ENCODE data around the gene CLIC3.

Gene CLIC3

DNA sequence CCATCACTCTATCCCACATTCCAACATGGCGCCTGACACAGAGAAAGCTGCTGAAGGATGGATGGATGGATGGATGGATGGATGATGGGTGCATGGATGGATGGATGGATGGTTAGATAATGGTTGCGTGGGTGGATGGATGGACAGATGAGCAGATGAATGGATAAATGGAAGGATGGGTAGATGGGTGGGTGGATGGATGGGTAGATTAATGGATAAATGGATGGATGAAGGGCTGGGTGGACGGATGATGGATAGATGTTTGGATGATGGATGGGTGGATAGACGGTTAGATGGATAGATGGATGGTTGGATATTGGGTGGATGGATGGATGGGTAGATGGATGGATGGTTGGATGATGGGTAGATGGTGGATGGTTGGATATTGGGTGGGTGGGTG lies 39.8 kb downstream of the CLIC3 start:
- H3K9me3 ChIP-seq (ENCODE audit: insufficient read depth, low read length) = no peaks in the 10 kb centered on the region
- TF ChIP-seq EZH2phosphoT487 (IDR thresholded peaks at IDR 0.05; ENCODE audit: low read depth) = no peak
- TF ChIP-seq, protein P1, sequence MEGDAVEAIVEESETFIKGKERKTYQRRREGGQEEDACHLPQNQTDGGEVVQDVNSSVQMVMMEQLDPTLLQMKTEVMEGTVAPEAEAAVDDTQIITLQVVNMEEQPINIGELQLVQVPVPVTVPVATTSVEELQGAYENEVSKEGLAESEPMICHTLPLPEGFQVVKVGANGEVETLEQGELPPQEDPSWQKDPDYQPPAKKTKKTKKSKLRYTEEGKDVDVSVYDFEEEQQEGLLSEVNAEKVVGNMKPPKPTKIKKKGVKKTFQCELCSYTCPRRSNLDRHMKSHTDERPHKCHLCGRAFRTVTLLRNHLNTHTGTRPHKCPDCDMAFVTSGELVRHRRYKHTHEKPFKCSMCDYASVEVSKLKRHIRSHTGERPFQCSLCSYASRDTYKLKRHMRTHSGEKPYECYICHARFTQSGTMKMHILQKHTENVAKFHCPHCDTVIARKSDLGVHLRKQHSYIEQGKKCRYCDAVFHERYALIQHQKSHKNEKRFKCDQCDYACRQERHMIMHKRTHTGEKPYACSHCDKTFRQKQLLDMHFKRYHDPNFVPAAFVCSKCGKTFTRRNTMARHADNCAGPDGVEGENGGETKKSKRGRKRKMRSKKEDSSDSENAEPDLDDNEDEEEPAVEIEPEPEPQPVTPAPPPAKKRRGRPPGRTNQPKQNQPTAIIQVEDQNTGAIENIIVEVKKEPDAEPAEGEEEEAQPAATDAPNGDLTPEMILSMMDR (IDR thresholded peaks at IDR 0.05; ENCODE audit: low read depth, low read length) = no peak
- H3K27ac ChIP-seq (ENCODE audit: low read length) = no peak overlapping the region

GRCh38 chr9:136955943-136956335 lies 40.4 kb downstream of the CLIC3 start:
- Histone ChIP-seq H3K9me3 (ENCODE audit: insufficient read depth, low read length) (no peaks in the 10 kb centered on the region), H4K20me1 (ENCODE audit: insufficient read depth, low read length) (no peaks in the 10 kb centered on the region), H3K9ac (ENCODE audit: low read length) (no peak overlapping the region), H2AFZ (ENCODE audit: low read depth, low read length) (no peak overlapping the region), H3K4me3 (ENCODE audit: low read length) (no peak overlapping the region), H3K27me3 (ENCODE audit: low read depth, low read length) (no peaks in the 10 kb centered on the region; the same call in 1 of the 2 replicates), H3K27ac (ENCODE audit: low read length) (no peak overlapping the region), H3K36me3 (replicated peaks; ENCODE audit: low read depth, low read length) (no peaks in the 10 kb centered on the region), H3K79me2 (ENCODE audit: low read length) (no peaks in the 10 kb centered on the region), H3K4me1 (ENCODE audit: low read length) (no peaks in the 10 kb centered on the region), H3K4me2 (ENCODE audit: low read length) (no peak overlapping the region)
- TF ChIP-seq, protein P1 (IDR thresholded peaks at IDR 0.05; ENCODE audit: low read depth, low read length) = no peak
- TF ChIP-seq EZH2phosphoT487 (IDR thresholded peaks at IDR 0.05; ENCODE audit: low read depth) = no peak

More for the DNA sequence above, 39.8 kb downstream of the CLIC3 start:
- Histone ChIP-seq H3K9ac (ENCODE audit: low read length) (no peak overlapping the region), H3K4me3 (ENCODE audit: low read length) (no peak overlapping the region), H3K79me2 (ENCODE audit: low read length) (no peaks in the 10 kb centered on the region), H3K36me3 (replicated peaks; ENCODE audit: low read depth, low read length) (no peaks in the 10 kb centered on the region), H4K20me1 (ENCODE audit: insufficient read depth, low read length) (no peaks in the 10 kb centered on the region), H3K4me1 (ENCODE audit: low read length) (no peaks in the 10 kb centered on the region), H3K27me3 (ENCODE audit: low read depth, low read length) (no peaks in the 10 kb centered on the region; the same call in 1 of the 2 replicates), H3K4me2 (ENCODE audit: low read length) (no peak overlapping the region), H2AFZ (ENCODE audit: low read depth, low read length) (no peak overlapping the region)

- H3K4me2 ChIP-seq (ENCODE audit: low read length) = no peak overlapping the region
- no peak overlapping the region for H2AFZ ChIP-seq (ENCODE audit: low read depth, low read length)
- no peaks in the 10 kb centered on the region for H4K20me1 ChIP-seq (ENCODE audit: insufficient read depth, low read length)
- no peak for TF ChIP-seq EZH2phosphoT487 (IDR thresholded peaks at IDR 0.05; ENCODE audit: low read depth)
- TF ChIP-seq, protein P1 (IDR thresholded peaks at IDR 0.05; ENCODE audit: low read depth, low read length) = no peak
- H3K27ac ChIP-seq (ENCODE audit: low read length) = no peak overlapping the region
- no peak overlapping the region for H3K4me3 ChIP-seq (ENCODE audit: low read length)
- H3K36me3 ChIP-seq (replicated peaks; ENCODE audit: low read depth, low read length) = no peaks in the 10 kb centered on the region
- H3K4me1 ChIP-seq (ENCODE audit: low read length) = peaks cover 4% of the 10 kb centered on the region; the same call in 1 of the 2 replicates
- no peak overlapping the region for H3K9ac ChIP-seq (ENCODE audit: low read length)
- no peaks in the 10 kb centered on the region for H3K79me2 ChIP-seq (ENCODE audit: low read length)
- no peaks in the 10 kb centered on the region; the same call in 1 of the 2 replicates for H3K27me3 ChIP-seq (ENCODE audit: low read depth, low read length)
- H3K9me3 ChIP-seq (ENCODE audit: insufficient read depth, low read length) = no peaks in the 10 kb centered on the region
Observed at GRCh38 chr9:136955202-136955942, 41.0 kb downstream of the CLIC3 start.

GRCh38 chr9:136954270-136955083 lies 41.9 kb downstream of the CLIC3 start:
- H4K20me1 ChIP-seq (ENCODE audit: insufficient read depth, low read length) = no peaks in the 10 kb centered on the region
- H3K79me2 ChIP-seq (ENCODE audit: low read length) = no peaks in the 10 kb centered on the region
- H3K4me1 ChIP-seq (ENCODE audit: low read length) = peaks cover 5% of the 10 kb centered on the region; the same call in 1 of the 2 replicates
- no peak overlapping the region for H3K4me3 ChIP-seq (ENCODE audit: low read length)
- no peaks in the 10 kb centered on the region; the same call in 1 of the 2 replicates for H3K27me3 ChIP-seq (ENCODE audit: low read depth, low read length)
- TF ChIP-seq EZH2phosphoT487 (IDR thresholded peaks at IDR 0.05; ENCODE audit: low read depth) = no peak
- TF ChIP-seq, protein P1 (IDR thresholded peaks at IDR 0.05; ENCODE audit: low read depth, low read length) = no peak
- no peaks in the 10 kb centered on the region for H3K9me3 ChIP-seq (ENCODE audit: insufficient read depth, low read length)
- no peaks in the 10 kb centered on the region for H3K36me3 ChIP-seq (replicated peaks; ENCODE audit: low read depth, low read length)
- H2AFZ ChIP-seq (ENCODE audit: low read depth, low read length) = no peak overlapping the region
- H3K9ac ChIP-seq (ENCODE audit: low read length) = no peak overlapping the region
- H3K27ac ChIP-seq (ENCODE audit: low read length) = no peak overlapping the region
- no peak overlapping the region for H3K4me2 ChIP-seq (ENCODE audit: low read length)
